Calu3 (cell line): Measurements from ENCODE around the gene MRPL41. TPM values are rescaled to one million over a fixed set of nuclear protein-coding genes. Genes with fewer than 3 reads are reported as not detected.
"Not testable (repeated sequence)": the region's sequence is repeated elsewhere in the genome, so short reads cannot be mapped to it uniquely, and the experiment has no call there.

Source experiments
- BruUV-seq: library from RNA; stranded (reverse); fragments of 400-500 nt; replicated peaks from 2 replicates; lab custom pipeline; 2021; lab: Mats Ljungman, UMichigan
- CTCF ChIA-PET: fragments of 300-600 bp; sonication (Branson Sonifier 250); formaldehyde crosslinking; loops from one replicate; lab custom pipeline; 2022; ENCODE audit warnings: antibody characterized with exemption; lab: Charles Lee
- DNase-seq: peaks from one replicate; pipeline ENCODE4 v3.0.0; 2022
- H3K27ac Mint-ChIP-seq: one replicate; pipeline ENCODE4 v1.8.0; 2022; ENCODE audit warnings: mixed read lengths; ENCODE audit not compliant: unreplicated experiment
- H3K27me3 Mint-ChIP-seq: one replicate; pipeline ENCODE4 v1.8.0; 2022; ENCODE audit warnings: mixed read lengths; ENCODE audit not compliant: unreplicated experiment
- H3K36me3 Mint-ChIP-seq: one replicate; pipeline ENCODE4 v1.8.0; 2022; ENCODE audit warnings: mild to moderate bottlenecking, moderate library complexity, mixed read lengths; ENCODE audit not compliant: insufficient read depth, unreplicated experiment
- H3K4me1 Mint-ChIP-seq: one replicate; pipeline ENCODE4 v1.8.0; 2022; ENCODE audit warnings: mild to moderate bottlenecking, low read depth, mixed read lengths; ENCODE audit not compliant: unreplicated experiment
- H3K4me3 Mint-ChIP-seq: one replicate; pipeline ENCODE4 v1.8.0; 2022; ENCODE audit warnings: mild to moderate bottlenecking, low read depth, moderate library complexity, mixed read lengths; ENCODE audit not compliant: unreplicated experiment
- H3K9me3 Mint-ChIP-seq: one replicate; pipeline ENCODE4 v1.8.0; 2022; ENCODE audit warnings: low read depth, mixed read lengths; ENCODE audit not compliant: unreplicated experiment
- CTCF ChIP-seq: fragments of 200-600 bp; IDR thresholded peaks from one replicate; pipeline ENCODE4 v1.8.0; 2022; ENCODE audit warnings: antibody characterized with exemption; ENCODE audit not compliant: unreplicated experiment
- intact Hi-C: fragments of 100-400 bp; cut with micrococcal nuclease; formaldehyde crosslinking; loops from one replicate; pipeline ENCODE4 v1.10.0; 2022; ENCODE audit not compliant: unreplicated experiment
- total RNA-seq: library from RNA; stranded (reverse); gene quantifications from 2 replicates; pipeline ENCODE4 v1.2.3, GENCODE V29; 2022

Gene MRPL41
- total RNA-seq, 1 experiment from 2014 or later = 27.6 TPM

GRCh38 chr9:137552022-137552768 is 516 bp downstream of the MRPL41 start:
- DNase-seq = peak; percentile 12
- BruUV-seq = TSS peak; percentile 99
- intact Hi-C loops = no loop called here
- H3K4me3 Mint-ChIP-seq = peak overlapping the region; percentile 74
- H3K36me3 Mint-ChIP-seq = peaks cover 41% of the 10 kb centered on the region
- CTCF ChIA-PET = interaction anchor here (0.6 to 1.0 kb wide), 3 partner anchors 251 to 1600 kb away, joined by 3 to 7 read pairs (median 4); partner anchors contain the start of gene NRARP
- H3K4me1 Mint-ChIP-seq = no peaks in the 10 kb centered on the region
- H3K9me3 Mint-ChIP-seq = no peaks in the 10 kb centered on the region
- no peak for TF ChIP-seq CTCF
- no peak overlapping the region for H3K27ac Mint-ChIP-seq
- H3K27me3 Mint-ChIP-seq = no peaks in the 10 kb centered on the region

GRCh38 chr9:137553654-137554053 is 2.0 kb downstream of the MRPL41 start:
- H3K4me3 Mint-ChIP-seq, H3K27me3 Mint-ChIP-seq, DNase-seq, intact Hi-C loops, H3K4me1 Mint-ChIP-seq, CTCF ChIA-PET, H3K9me3 Mint-ChIP-seq, BruUV-seq, H3K27ac Mint-ChIP-seq: not testable (repeated sequence)
- H3K36me3 Mint-ChIP-seq = peaks cover 41% of the 10 kb centered on the region

GRCh38 chr9:137554349-137554748 is 2.7 kb downstream of the MRPL41 start:
- Mint-ChIP-seq H3K27ac (no peak overlapping the region), H3K9me3 (no peaks in the 10 kb centered on the region), H3K36me3 (peaks cover 41% of the 10 kb centered on the region), H3K4me3 (no peak overlapping the region), H3K27me3 (no peaks in the 10 kb centered on the region), H3K4me1 (no peaks in the 10 kb centered on the region)
- intact Hi-C loops = no loop called here
- CTCF ChIA-PET = no interaction called here
- no peak for TF ChIP-seq CTCF
- no peak for DNase-seq
- BruUV-seq = no TSS peak

- Mint-ChIP-seq H3K36me3 (peaks cover 39% of the 10 kb centered on the region), H3K27ac (no peak overlapping the region)
- CTCF ChIA-PET = no interaction called here
These were observed 3.5 kb downstream of the MRPL41 start for GRCh38 chr9:137555179-137555578.

More at GRCh38 chr9:137555179-137555578, 3.5 kb downstream of the MRPL41 start:
- no peak for TF ChIP-seq CTCF
- no peak for DNase-seq
- Mint-ChIP-seq H3K4me3 (no peak overlapping the region), H3K9me3 (no peaks in the 10 kb centered on the region), H3K4me1 (no peaks in the 10 kb centered on the region), H3K27me3 (no peaks in the 10 kb centered on the region)
- intact Hi-C loops = no loop called here
- BruUV-seq = no TSS peak
